Kidney (tissue), 14 donors: Measurements from ENCODE around the gene FBXW5. TPM values are rescaled to one million over a fixed set of nuclear protein-coding genes. Genes with fewer than 3 reads are reported as not detected.

Source experiments
- DNase-seq, 5 donors: peaks; one replicate each; pipeline ENCODE4 v3.0.0-alpha.2; 2013 to 2020
- FAIRE-seq: peaks from 2 replicates; lab custom pipeline; 2012; peaks lifted over from hg19 to GRCh38; lab: Jason Lieb, UNC
- H3K27ac ChIP-seq, 2 donors: one replicate each; pipeline ENCODE4 v1.7.0; 2013; ENCODE audit warnings: low read depth in 2 of 2, low read length in 2 of 2, inconsistent platforms in 1 of 2
- H3K27me3 ChIP-seq: one replicate; pipeline ENCODE4 v1.7.1; 2013; ENCODE audit warnings: low read length, inconsistent platforms; ENCODE audit not compliant: control insufficient read depth, insufficient read depth
- H3K36me3 ChIP-seq, 3 donors: one replicate each; pipeline versions ENCODE4 v1.7.0 to v1.7.1; 2013; ENCODE audit warnings: low read length in 3 of 3, control low read depth in 1 of 3, inconsistent platforms in 1 of 3; ENCODE audit not compliant: insufficient read depth in 3 of 3, control insufficient read depth in 2 of 3
- H3K4me1 ChIP-seq, 3 donors: one replicate each; pipeline versions ENCODE4 v1.7.0 to v1.7.1; 2013; ENCODE audit warnings: low read length in 3 of 3, inconsistent platforms in 1 of 3, low read depth in 1 of 3; ENCODE audit not compliant: control insufficient read depth in 2 of 3, insufficient read depth in 2 of 3
- H3K4me3 ChIP-seq, 3 donors: one replicate each; pipeline versions ENCODE4 v1.7.0 to v1.8.1; 2013; ENCODE audit warnings: low read length in 3 of 3, control low read depth in 1 of 3, inconsistent platforms in 1 of 3
- H3K9ac ChIP-seq, 3 donors: one replicate each; pipeline versions ENCODE4 v1.7.0 to v1.7.1; 2013; ENCODE audit warnings: low read length in 3 of 3, control low read depth in 1 of 3, inconsistent platforms in 1 of 3
- H3K9me3 ChIP-seq, 3 donors: one replicate each; pipeline versions ENCODE4 v1.7.0 to v1.7.1; 2013; ENCODE audit warnings: low read length in 3 of 3, control low read depth in 1 of 3, inconsistent platforms in 1 of 3; ENCODE audit not compliant: control insufficient read depth in 2 of 3, insufficient read depth in 1 of 3
- intact Hi-C: fragments of 100-400 bp; cut with DNase I; formaldehyde crosslinking; loops from one replicate; pipeline ENCODE4 v1.11.1; 2022
- polyA plus RNA-seq: library from polyadenylated mRNA; stranded (reverse); fragments of 350-450 nt; fragmentation: Illumina TruSeq; extraction: RNeasy Lipid Tissue Mini Kit (QIAGEN cat#74804); gene quantifications from one replicate; pipeline ENCODE4 v1.2.3, GENCODE V29; 2014; ENCODE audit warnings: low read depth, low replicate concordance; ENCODE audit not compliant: insufficient read depth
- total RNA-seq: library from RNA; stranded (reverse); fragmentation: NEBNext Ultra II Directional; extraction: Animal tissue kit (Norgen Biotek cat#: 25700); gene quantifications from one replicate; pipeline ENCODE4 v1.2.1, GENCODE V29; 2021
- TF ChIP-seq, protein P1 (sequence below): IDR thresholded peaks from 3 replicates; pipeline ENCODE4 v1.5.1; 2012; ENCODE audit warnings: mild to moderate bottlenecking, moderate library complexity, borderline replicate concordance; ENCODE audit not compliant: insufficient read depth; ENCODE audit errors: extremely low read depth
- donor health status: control.
- donor health status: control.
- donor health status: control.
- donor health status: control.
- donor health status: control.
- donor health status: DM: yes; HTN: yes; CAD: no.
- donor health status: Normal renal cell carcinoma (clear cell type).

Gene FBXW5
- total and polyA plus RNA-seq, 2 donors from 2014 or later, result 92.5 to 97.2 TPM

DNA sequence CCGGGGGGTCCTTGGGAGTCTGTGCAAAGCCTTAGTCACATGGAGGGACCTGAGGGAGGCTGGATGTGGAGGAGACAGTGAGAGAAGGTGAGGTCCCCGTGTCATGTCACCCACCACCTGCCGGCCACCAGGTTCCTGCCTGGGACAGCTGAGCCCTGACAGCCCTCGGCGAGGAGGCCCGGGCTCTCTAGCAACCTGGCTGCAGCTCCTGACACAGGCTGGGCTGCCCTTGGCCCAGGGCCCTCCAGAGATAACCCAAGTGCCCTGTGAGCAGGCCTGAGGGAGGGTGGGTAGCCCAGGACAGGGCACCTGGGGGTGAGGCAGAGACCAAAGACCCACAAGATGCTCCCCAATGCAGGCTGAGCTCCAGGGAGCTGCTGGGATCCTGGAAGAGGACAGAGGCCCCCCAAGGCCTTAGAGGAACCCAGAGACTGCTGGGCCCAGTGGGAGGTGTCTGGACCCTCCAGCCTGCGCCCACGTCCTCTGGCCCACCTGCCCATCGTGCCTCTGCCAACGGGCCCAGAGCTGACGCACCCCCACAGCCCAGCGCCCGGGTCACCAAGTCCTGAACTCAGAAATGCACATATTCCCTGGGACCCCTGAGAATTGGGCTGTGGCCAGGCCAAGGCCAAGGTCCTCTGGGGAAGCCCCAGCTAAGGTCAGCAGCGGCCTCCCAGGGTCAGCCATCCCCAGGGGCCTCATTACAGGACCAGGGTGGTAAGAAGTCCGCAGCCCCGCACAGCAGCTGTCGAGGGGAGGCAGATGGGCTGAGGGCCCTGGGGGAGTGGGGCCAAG lies 24.0 kb upstream of the FBXW5 start:
- H3K27ac ChIP-seq, result no peak overlapping the region
- no peaks in the 10 kb centered on the region for H3K27me3 ChIP-seq
- DNase-seq, result no peak
- no peak overlapping the region for H3K9ac ChIP-seq
- H3K4me1 ChIP-seq, result peaks cover 0 to 3% (median 0%) of the 10 kb centered on the region in 3 donors
- no peaks in the 10 kb centered on the region for H3K36me3 ChIP-seq
- no peaks in the 10 kb centered on the region for H3K9me3 ChIP-seq
- FAIRE-seq, result no peak
- intact Hi-C loops, result no loop called here
- no peak overlapping the region for H3K4me3 ChIP-seq
- TF ChIP-seq, protein P1, sequence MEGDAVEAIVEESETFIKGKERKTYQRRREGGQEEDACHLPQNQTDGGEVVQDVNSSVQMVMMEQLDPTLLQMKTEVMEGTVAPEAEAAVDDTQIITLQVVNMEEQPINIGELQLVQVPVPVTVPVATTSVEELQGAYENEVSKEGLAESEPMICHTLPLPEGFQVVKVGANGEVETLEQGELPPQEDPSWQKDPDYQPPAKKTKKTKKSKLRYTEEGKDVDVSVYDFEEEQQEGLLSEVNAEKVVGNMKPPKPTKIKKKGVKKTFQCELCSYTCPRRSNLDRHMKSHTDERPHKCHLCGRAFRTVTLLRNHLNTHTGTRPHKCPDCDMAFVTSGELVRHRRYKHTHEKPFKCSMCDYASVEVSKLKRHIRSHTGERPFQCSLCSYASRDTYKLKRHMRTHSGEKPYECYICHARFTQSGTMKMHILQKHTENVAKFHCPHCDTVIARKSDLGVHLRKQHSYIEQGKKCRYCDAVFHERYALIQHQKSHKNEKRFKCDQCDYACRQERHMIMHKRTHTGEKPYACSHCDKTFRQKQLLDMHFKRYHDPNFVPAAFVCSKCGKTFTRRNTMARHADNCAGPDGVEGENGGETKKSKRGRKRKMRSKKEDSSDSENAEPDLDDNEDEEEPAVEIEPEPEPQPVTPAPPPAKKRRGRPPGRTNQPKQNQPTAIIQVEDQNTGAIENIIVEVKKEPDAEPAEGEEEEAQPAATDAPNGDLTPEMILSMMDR, result no peak

DNA sequence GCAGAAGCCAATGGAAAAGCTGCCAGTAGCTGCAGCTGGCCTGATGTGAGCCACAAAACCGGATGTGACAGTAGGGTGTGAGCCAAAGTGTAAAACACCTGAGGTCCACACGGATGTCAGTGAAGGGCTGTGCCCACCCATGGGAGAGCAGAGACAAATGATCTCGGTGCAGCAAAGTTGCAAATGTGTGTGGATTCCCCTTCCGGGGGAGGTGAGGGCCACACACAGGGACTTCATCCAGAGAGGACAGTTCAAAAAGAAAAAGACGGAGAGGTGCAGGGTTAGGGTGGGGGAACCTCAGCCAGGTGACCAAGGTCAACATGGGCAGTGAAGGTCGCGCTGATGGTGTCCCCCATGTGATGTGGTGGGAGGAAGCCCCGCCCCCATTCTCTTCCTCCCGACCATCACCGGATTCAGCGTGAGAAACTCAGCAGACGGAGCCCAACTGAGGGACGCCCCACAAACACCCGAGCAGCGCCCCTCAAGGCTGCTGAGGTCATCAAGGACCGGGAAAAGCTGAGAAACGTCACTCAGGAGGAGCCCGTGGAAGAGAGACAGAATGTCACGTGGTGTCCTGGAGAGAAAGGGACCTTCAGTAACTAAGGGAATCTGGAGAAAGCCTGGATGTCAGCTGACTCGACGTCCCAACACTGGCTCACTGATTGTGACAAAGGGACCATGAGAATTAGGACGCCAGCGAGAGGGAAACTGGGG lies 21.4 kb upstream of the FBXW5 start:
- TF ChIP-seq, protein P1, result no peak
- Histone ChIP-seq H3K36me3 (no peaks in the 10 kb centered on the region), H3K27me3 (no peaks in the 10 kb centered on the region), H3K9me3 (no peaks in the 10 kb centered on the region), H3K27ac (no peak overlapping the region), H3K4me3 (no peak overlapping the region), H3K9ac (no peak overlapping the region), H3K4me1 (peaks cover 0 to 3% (median 0%) of the 10 kb centered on the region in 3 donors)
- DNase-seq (peak in 1 of 5 donors; percentile 43), FAIRE-seq (no peak)
- intact Hi-C loops, result no loop called here

- TF ChIP-seq, protein P1, result no peak
- no peak overlapping the region for H3K9ac ChIP-seq
- H3K4me3 ChIP-seq, result no peak overlapping the region
- H3K27ac ChIP-seq, result no peak overlapping the region
- FAIRE-seq (no peak), DNase-seq (no peak)
- peaks cover 0 to 3% (median 0%) of the 10 kb centered on the region in 3 donors for H3K4me1 ChIP-seq
- no peaks in the 10 kb centered on the region for H3K36me3 ChIP-seq
- no peaks in the 10 kb centered on the region for H3K27me3 ChIP-seq
- no peaks in the 10 kb centered on the region for H3K9me3 ChIP-seq
- intact Hi-C loops, result no loop called here
Observed at GRCh38 chr9:136964833-136965422, 20.4 kb upstream of the FBXW5 start.
